Ishikawa (cell line): ENCODE data around the gene VPS54.
A peak's percentile ranks its signal among the peaks of the same experiment; 100 is the strongest.

Experiments
- CEBPB ChIP-seq: IDR thresholded peaks from 2 replicates; pipeline ENCODE4 v1.6.1; 2012
- CREB1 ChIP-seq: IDR thresholded peaks from 2 replicates; pipeline ENCODE4 v1.6.1; 2012; ENCODE audit warnings: low read depth
- EGR1 ChIP-seq: IDR thresholded peaks from 2 replicates; pipeline ENCODE4 v1.6.1; 2012
- EP300 ChIP-seq: IDR thresholded peaks from 2 replicates; pipeline ENCODE4 v1.6.1; 2012; ENCODE audit warnings: borderline replicate concordance
- FOXM1 ChIP-seq: IDR thresholded peaks from 2 replicates; pipeline ENCODE4 v1.6.1; 2012; ENCODE audit warnings: low read depth, borderline replicate concordance
- MAX ChIP-seq: IDR thresholded peaks from 2 replicates; pipeline ENCODE4 v1.6.1; 2012
- NFIC ChIP-seq: IDR thresholded peaks from 2 replicates; pipeline ENCODE4 v1.6.1; 2012
- RAD21 ChIP-seq: IDR thresholded peaks from 2 replicates; pipeline ENCODE4 v1.6.1; 2012; ENCODE audit warnings: low read depth
- REST ChIP-seq: IDR thresholded peaks from 2 replicates; pipeline ENCODE4 v1.6.1; 2012; ENCODE audit warnings: low read depth, mild to moderate bottlenecking
- TAF1 ChIP-seq: IDR thresholded peaks from 2 replicates; pipeline ENCODE4 v1.6.1; 2012; ENCODE audit warnings: low read depth, mild to moderate bottlenecking
- TCF12 ChIP-seq: IDR thresholded peaks from 2 replicates; pipeline ENCODE4 v1.6.1; 2012; ENCODE audit warnings: low read depth
- TEAD4 ChIP-seq: IDR thresholded peaks from 2 replicates; pipeline ENCODE4 v1.6.1; 2012
- USF1 ChIP-seq: IDR thresholded peaks from 2 replicates; pipeline ENCODE4 v1.6.1; 2012
- YY1 ChIP-seq: IDR thresholded peaks from 2 replicates; pipeline ENCODE4 v1.6.1; 2012; ENCODE audit warnings: low read depth
- ZBTB7A ChIP-seq: IDR thresholded peaks from 2 replicates; pipeline ENCODE4 v1.6.1; 2012; ENCODE audit warnings: low read depth

VPS54 gene

GRCh38 chr2:63865159-63865799 lies 153.9 kb downstream of the VPS54 start:
- TF ChIP-seq FOXM1 (no peak), TCF12 (no peak), NFIC (no peak)

- no peak for TF ChIP-seq CREB1
- no peak for TF ChIP-seq TEAD4
- no peak for TF ChIP-seq MAX
- TF ChIP-seq EP300, result no peak
- TF ChIP-seq USF1, result no peak
- TF ChIP-seq TAF1, result no peak
- TF ChIP-seq ZBTB7A, result no peak
- no peak for TF ChIP-seq RAD21
- TF ChIP-seq EGR1, result no peak
- no peak for TF ChIP-seq FOXM1
- TF ChIP-seq CEBPB, result no peak
- no peak for TF ChIP-seq REST
- no peak for TF ChIP-seq NFIC
These were observed 155.5 kb downstream of the VPS54 start for GRCh38 chr2:63863707-63864106.

- TF ChIP-seq TEAD4, result peak; percentile 39; the same call in 1 of the 2 replicates
- TF ChIP-seq TAF1, result no peak
- TF ChIP-seq YY1, result no peak
These were observed 156.4 kb downstream of the VPS54 start for GRCh38 chr2:63862806-63863205.

GRCh38 chr2:63861220-63861822 lies 157.9 kb downstream of the VPS54 start:
- 0 out of 2 replicates have a peak, but pooled peaks have one; percentile 16 for TF ChIP-seq USF1
- TF ChIP-seq TCF12, result no peak
- TF ChIP-seq ZBTB7A, result no peak
- no peak for TF ChIP-seq FOXM1
- TF ChIP-seq CEBPB, result no peak
- TF ChIP-seq YY1, result no peak
- TF ChIP-seq MAX, result no peak
- TF ChIP-seq RAD21, result peak; percentile 70
- TF ChIP-seq TAF1, result no peak

GRCh38 chr2:63858291-63858690 lies 160.9 kb downstream of the VPS54 start:
- no peak for TF ChIP-seq YY1

- TF ChIP-seq YY1, result no peak
- TF ChIP-seq TAF1, result no peak
- TF ChIP-seq NFIC, result no peak
- TF ChIP-seq CREB1, result no peak
- TF ChIP-seq TCF12, result no peak
- TF ChIP-seq CEBPB, result no peak
- TF ChIP-seq MAX, result no peak
- no peak for TF ChIP-seq RAD21
- TF ChIP-seq ZBTB7A, result no peak
- TF ChIP-seq FOXM1, result no peak
- TF ChIP-seq REST, result no peak
- TF ChIP-seq EP300, result no peak
- no peak for TF ChIP-seq EGR1
- no peak for TF ChIP-seq TEAD4
- TF ChIP-seq USF1, result no peak
These were observed 163.0 kb downstream of the VPS54 start for GRCh38 chr2:63856303-63856603.
